Mucosa of descending colon (tissue), 3 donors: Measurements from ENCODE around the gene SMARCD1. TPM values are rescaled to one million over a fixed set of nuclear protein-coding genes. Genes with fewer than 3 reads are reported as not detected.
A peak's percentile ranks its signal among the peaks of the same experiment; 100 is the strongest.

ENCODE experiments used
- ATAC-seq: fragments of 200-7000 bp; cut with Tn5 transposase; one replicate; pipeline ENCODE4 v1.9.1; 2020; ENCODE audit warnings: mild to moderate bottlenecking, moderate library complexity
- DNase-seq, 3 donors: peaks; one replicate each; pipeline ENCODE4 v3.0.0-alpha.2; 2020
- H3K36me3 ChIP-seq: fragments of 200-600 bp; one replicate; pipeline ENCODE4 v1.8.0; 2021; ENCODE audit warnings: low read depth, mild to moderate bottlenecking
- H3K4me1 ChIP-seq: fragments of 200-600 bp; one replicate; pipeline ENCODE4 v1.8.0; 2021; ENCODE audit warnings: low read depth, mild to moderate bottlenecking
- H3K4me3 ChIP-seq: fragments of 200-600 bp; one replicate; pipeline ENCODE4 v1.8.0; 2021; ENCODE audit warnings: mild to moderate bottlenecking
- H3K9me3 ChIP-seq: fragments of 200-600 bp; one replicate; pipeline ENCODE4 v1.8.0; 2021; ENCODE audit warnings: mild to moderate bottlenecking
- intact Hi-C, 2 donors: fragments of 100-400 bp; cut with DNase I in 1 of 2; cut with micrococcal nuclease in 1 of 2; formaldehyde crosslinking; loops; one replicate each; pipeline versions ENCODE4 v1.11.0 to v1.11.1; 2022; cut with DNase I, micrococcal nuclease
- long read RNA-seq, 2 donors: library from polyadenylated mRNA; unstranded; transcript quantifications; one replicate each; pipeline ENCODE4 v2.0.0, GENCODE V29; 2019 to 2021
- total RNA-seq, 3 donors: library from RNA; stranded (reverse); fragmentation: NEBNext Ultra II Directional in 2 of 3; extraction: Animal tissue kit (Norgen Biotek cat#: 25700) in 2 of 3; gene quantifications; one replicate each; pipeline versions ENCODE4 v1.2.1 to v1.2.4, GENCODE V29; 2021 to 2023
- TF ChIP-seq, protein P1 (sequence below): fragments of 200-600 bp; IDR thresholded peaks from one replicate; pipeline ENCODE4 v1.8.0; 2022; ENCODE audit warnings: antibody characterized with exemption, mild to moderate bottlenecking
- donor health status: DM: no; HTN: no; CAD: no; lungs with moderate emphysema.
- donor health status: DM: no; HTN: no; CAD: no.
- donor health status: DM: no; HTN: yes; CAD: no.

Gene SMARCD1
- 10 to 100 TPM; 34.2 to 44.9 (median 38.9) TPM for total RNA-seq
- long read RNA-seq, donor 1, transcript SMARCD1-202 (13 exons, 3,658 nt) = major isoform, 9 of 17 reads
- long read RNA-seq, donor 1, partial matches to known transcripts = 1 of 17 reads
- long read RNA-seq, donor 1, other reads (novel, unspliced or antisense) = 6 of 17 reads
- long read RNA-seq, donor 2, partial matches to known transcripts = 2 of 2 reads
- long read RNA-seq, donor 2, other reads (novel, unspliced or antisense) = 0 of 2 reads

DNA sequence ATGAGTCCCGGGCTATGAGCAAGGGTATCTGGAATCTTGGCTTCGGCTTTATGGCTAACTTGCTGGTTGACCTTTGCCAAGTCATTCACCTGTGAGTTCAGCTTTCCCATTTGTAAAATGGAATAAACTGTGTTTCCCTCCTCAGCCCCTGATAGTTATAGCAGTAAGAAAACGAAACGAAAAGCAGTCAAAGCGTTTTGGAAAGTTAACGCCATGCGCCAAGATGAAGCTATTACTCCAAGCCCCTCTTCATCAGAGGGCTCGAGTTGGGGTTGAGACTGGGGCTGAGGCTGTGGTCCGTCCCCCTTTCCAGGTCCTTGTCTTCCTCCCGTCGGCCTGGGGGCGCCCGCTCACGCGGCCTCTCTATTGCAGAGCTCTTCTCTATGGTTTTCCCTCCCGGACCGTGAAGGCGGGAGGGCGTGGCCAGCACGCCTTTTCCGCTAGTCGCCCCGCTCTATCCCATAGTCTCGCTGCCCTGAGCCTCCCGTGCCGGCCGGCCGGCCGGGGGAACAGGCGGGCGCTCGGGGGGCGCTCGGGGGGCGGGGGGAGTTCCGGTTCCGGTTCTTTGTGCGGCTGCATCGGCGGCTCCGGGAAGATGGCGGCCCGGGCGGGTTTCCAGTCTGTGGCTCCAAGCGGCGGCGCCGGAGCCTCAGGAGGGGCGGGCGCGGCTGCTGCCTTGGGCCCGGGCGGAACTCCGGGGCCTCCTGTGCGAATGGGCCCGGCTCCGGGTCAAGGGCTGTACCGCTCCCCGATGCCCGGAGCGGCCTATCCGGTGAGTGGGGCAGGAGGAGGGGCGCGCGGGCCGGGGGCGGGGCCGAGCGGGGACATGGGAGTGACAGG, at the start of gene SMARCD1:
SMARCD1 (plus strand) TSS at position 568 of the 840 bp plus-strand sequence; CDS start at position 596, 28 bp downstream.
- no peaks in the 10 kb centered on the region for H3K9me3 ChIP-seq
- DNase-seq = peak; percentile 92 to 96 (median 92)
- peaks cover 10% of the 10 kb centered on the region for H3K4me1 ChIP-seq
- ATAC-seq = peak; percentile 92
- peak within 1 kb of the TSS; percentile 88 for H3K4me3 ChIP-seq
- peaks cover 5% of the 10 kb centered on the region for H3K36me3 ChIP-seq
- TF ChIP-seq, protein P1, sequence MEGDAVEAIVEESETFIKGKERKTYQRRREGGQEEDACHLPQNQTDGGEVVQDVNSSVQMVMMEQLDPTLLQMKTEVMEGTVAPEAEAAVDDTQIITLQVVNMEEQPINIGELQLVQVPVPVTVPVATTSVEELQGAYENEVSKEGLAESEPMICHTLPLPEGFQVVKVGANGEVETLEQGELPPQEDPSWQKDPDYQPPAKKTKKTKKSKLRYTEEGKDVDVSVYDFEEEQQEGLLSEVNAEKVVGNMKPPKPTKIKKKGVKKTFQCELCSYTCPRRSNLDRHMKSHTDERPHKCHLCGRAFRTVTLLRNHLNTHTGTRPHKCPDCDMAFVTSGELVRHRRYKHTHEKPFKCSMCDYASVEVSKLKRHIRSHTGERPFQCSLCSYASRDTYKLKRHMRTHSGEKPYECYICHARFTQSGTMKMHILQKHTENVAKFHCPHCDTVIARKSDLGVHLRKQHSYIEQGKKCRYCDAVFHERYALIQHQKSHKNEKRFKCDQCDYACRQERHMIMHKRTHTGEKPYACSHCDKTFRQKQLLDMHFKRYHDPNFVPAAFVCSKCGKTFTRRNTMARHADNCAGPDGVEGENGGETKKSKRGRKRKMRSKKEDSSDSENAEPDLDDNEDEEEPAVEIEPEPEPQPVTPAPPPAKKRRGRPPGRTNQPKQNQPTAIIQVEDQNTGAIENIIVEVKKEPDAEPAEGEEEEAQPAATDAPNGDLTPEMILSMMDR = no peak
- intact Hi-C loops = no loop called here

DNA sequence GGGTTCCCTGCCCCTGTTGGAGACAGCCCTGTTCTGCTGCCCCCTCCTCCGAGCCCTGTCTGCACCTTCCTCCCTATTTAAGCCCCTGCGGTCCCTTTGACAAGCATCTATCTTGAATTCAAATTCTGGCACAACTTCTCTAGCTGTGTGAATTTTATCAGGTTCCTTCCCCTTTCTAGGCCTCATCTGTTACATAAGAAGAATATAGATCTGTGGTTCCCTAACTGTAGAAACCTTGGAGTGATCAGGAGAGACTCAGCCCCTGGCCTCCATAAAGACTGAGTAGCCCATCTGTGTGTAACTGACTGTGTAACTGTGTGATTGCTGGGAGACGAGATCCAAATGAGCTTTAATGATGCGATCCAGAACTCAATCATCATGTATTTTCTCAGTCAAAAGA, 46.8 kb upstream of the SMARCD1 start:
- peak in 1 of 3 donors; percentile 7 for DNase-seq
- TF ChIP-seq, protein P1 = no peak
- Histone ChIP-seq H3K4me1 (no peaks in the 10 kb centered on the region), H3K4me3 (no peak overlapping the region), H3K36me3 (no peaks in the 10 kb centered on the region), H3K9me3 (no peaks in the 10 kb centered on the region)
- intact Hi-C loops = no loop called here
- ATAC-seq = no peak

DNA sequence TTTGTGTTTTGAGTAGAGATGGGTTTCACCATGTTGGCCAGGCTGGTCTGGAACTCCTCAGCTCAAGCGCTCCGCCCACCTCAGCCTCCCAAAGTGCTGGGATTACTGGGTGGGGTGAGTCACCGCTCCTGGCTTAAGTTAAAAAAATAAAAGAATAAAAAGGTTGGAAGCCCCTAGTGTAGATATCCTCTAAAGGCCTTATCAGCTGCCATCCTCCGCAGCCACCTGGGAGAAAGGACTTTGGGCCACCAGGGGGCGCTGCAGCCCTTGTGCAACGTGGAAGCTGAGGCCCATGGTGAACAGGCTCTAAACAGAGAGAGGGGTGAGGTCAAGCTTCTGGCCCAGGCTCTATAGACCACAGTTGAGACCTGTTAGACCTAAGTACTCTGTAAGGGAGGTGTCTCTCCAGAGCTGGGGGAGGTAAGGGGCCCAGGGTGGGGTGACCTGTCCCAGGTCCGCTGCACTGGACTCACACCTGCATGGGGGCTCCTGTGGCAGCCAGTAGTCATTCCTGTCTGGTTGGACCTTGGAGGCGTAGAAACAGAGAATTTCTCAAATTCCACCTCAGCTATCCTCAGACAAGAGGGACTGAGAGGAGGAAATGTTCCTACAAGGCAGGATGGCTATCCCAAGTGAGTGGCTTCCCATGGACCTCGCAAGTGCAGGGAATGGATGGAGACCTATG, 45.8 kb upstream of the SMARCD1 start:
- DNase-seq = peak; percentile 77 to 95 (median 89)
- Histone ChIP-seq H3K36me3 (no peaks in the 10 kb centered on the region), H3K4me1 (no peaks in the 10 kb centered on the region), H3K9me3 (no peaks in the 10 kb centered on the region), H3K4me3 (no peak overlapping the region)
- TF ChIP-seq, protein P1 = peak; percentile 85
- ATAC-seq = peak; percentile 93
- intact Hi-C loops = no loop called here

DNA sequence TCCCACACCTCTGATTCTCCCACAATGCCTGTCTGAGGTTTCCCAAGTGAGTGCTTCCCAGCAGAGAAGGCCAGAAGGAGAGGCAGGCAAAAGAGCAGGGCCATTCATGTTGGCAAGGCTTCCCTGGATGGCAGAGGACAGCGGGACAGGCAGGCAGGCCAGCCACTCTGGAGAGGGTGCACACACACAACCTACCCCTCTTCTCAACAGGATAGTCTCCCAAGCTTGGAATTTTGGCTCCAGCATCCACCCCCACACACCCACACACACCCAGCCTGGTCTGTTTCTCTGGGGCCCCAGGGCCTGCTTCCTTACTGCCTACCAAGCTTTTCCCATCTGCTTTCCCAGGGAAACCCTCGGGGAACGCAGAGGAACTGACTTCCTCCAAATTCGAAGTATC, 44.5 kb upstream of the SMARCD1 start:
- TF ChIP-seq, protein P1 = no peak
- Histone ChIP-seq H3K4me3 (no peak overlapping the region), H3K36me3 (no peaks in the 10 kb centered on the region), H3K9me3 (no peaks in the 10 kb centered on the region), H3K4me1 (no peaks in the 10 kb centered on the region)
- DNase-seq (peak in 1 of 3 donors; percentile 9), ATAC-seq (no peak)
- intact Hi-C loops = no loop called here

DNA sequence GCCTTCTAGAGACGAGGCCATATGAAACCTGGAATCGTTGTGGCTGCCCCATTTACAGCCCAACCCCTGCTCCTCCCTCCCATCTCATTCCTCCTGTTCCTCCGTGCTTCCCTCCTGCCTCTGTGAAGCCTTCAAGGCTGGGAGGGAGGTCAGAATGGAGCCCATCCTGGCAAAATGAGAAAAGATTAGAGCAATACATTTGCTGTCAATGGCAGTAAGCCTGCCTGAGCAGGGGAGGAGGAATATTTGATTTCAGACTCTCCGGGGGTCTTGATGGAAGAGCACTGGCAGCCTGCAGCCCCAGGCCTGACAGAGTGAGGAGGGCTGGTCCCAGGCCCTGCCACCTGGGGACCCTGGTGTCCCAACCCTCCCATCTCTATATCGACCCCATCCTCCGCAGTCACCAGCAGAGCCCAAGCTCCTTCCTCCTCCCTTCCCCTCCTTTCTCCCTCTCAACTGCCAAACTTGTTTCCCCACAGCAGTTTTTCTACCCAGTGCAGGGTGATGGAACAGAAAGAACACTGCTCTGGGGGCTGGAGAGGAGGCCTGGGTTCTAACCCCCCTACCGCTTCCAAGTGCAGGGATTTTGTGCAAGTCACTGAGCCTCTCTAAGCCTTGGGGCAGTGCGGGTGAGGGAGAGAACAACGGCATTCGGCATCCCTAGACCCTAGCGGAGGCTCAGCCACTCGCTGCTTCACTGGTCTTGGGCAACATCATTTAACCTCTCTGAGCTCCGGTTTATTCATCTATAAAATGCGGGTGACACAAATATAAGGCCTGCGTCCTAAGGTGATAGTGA, 43.9 kb upstream of the SMARCD1 start:
- no peak overlapping the region for H3K4me3 ChIP-seq
- DNase-seq (peak in 1 of 3 donors; percentile 2), ATAC-seq (no peak)
- TF ChIP-seq, protein P1 = no peak
- no peaks in the 10 kb centered on the region for H3K4me1 ChIP-seq
- no peaks in the 10 kb centered on the region for H3K36me3 ChIP-seq
- intact Hi-C loops = no loop called here
- H3K9me3 ChIP-seq = no peaks in the 10 kb centered on the region
